Measurements from ENCODE around the gene THSD7A. TPM values are rescaled to one million over a fixed set of nuclear protein-coding genes. Genes with fewer than 3 reads are reported as not detected.

The THSD7A gene
- total and polyA plus RNA-seq, 10 of the 15 experiments (the other 5 are each of a cell fraction or from before 2014, with no cell fraction given): 0.03 to 0.09 (median 0.03) TPM; not detected in 7

- TF ChIP-seq BCL3 (IDR thresholded peaks at IDR 0.05; ENCODE audit: borderline replicate concordance, insufficient read depth, low read depth, low read length, poor library complexity, severe bottlenecking) (peak; percentile 91), MXI1 (IDR thresholded peaks at IDR 0.05; ENCODE audit: low read depth, low read length) (no peak), TBL1XR1 (IDR thresholded peaks at IDR 0.05; ENCODE audit: low read depth, low read length) (peak; percentile 86; the same call in 1 of the 2 replicates), IRF5 (IDR thresholded peaks at IDR 0.05; ENCODE audit: borderline replicate concordance) (no peak), TCF12 (IDR thresholded peaks at IDR 0.05; ENCODE audit: low read depth, low read length) (peak; percentile 55; the same call in 1 of the 2 replicates), CTCF (IDR thresholded peaks at IDR 0.05 in 2 of 3, conservative IDR thresholded peaks at IDR 0.05 in 1 of 3; ENCODE audit: control insufficient read depth in 2 of 3, extremely low read depth in 1 of 3, insufficient read depth in 1 of 3, low read depth in 3 of 3, low read length in 3 of 3) (no peak), PAX5 (IDR thresholded peaks at IDR 0.05; ENCODE audit: borderline replicate concordance, low read depth, low read length) (peak; percentile 89), JUNB (IDR thresholded peaks at IDR 0.05) (peak; percentile 100), TCF7 (IDR thresholded peaks at IDR 0.05; ENCODE audit: borderline replicate concordance) (peak; percentile 50; the same call in 1 of the 2 replicates)
Measured at GRCh38 chr7:11332186-11332864, 499.7 kb downstream of the THSD7A start (continued).
